D721Med (cell line): ENCODE measurements around the gene MXI1.
A peak's percentile ranks its signal among the peaks of the same experiment; 100 is the strongest.

Experiments
- DNase-seq: peaks from one replicate; pipeline ENCODE4 v3.0.0; 2011; ENCODE audit warnings: low spot score; ENCODE audit not compliant: insufficient read length
- FAIRE-seq: peaks from 2 replicates; lab custom pipeline; 2011; peaks lifted over from hg19 to GRCh38; lab: Jason Lieb, UNC
- TF ChIP-seq, protein P1 (sequence below): IDR thresholded peaks from 2 replicates; pipeline ENCODE4 v1.5.1; 2012; ENCODE audit warnings: mild to moderate bottlenecking, control low read depth; ENCODE audit not compliant: insufficient read depth; ENCODE audit errors: missing control alignments

The MXI1 gene

DNA sequence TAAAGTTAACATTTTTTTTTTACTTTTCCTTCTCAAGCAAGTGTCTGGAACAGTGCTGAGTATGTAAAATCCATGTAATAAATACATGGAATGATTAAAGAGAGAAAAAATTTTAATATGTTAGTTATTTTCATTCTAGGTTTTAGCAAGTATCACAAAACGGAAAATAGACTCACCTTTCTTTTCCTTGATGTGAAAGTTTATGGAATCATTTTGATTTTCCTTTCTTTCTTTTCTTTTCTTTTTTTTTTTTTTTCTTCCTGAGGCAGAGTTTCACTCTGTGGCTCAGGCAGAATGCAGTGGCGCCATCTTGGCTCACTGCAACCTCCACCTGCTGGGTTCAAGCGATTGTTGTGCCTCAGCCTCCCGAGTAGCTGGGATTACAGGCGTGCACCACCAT is 69.2 kb downstream of the MXI1 start:
- no peak for DNase-seq
- TF ChIP-seq, protein P1, sequence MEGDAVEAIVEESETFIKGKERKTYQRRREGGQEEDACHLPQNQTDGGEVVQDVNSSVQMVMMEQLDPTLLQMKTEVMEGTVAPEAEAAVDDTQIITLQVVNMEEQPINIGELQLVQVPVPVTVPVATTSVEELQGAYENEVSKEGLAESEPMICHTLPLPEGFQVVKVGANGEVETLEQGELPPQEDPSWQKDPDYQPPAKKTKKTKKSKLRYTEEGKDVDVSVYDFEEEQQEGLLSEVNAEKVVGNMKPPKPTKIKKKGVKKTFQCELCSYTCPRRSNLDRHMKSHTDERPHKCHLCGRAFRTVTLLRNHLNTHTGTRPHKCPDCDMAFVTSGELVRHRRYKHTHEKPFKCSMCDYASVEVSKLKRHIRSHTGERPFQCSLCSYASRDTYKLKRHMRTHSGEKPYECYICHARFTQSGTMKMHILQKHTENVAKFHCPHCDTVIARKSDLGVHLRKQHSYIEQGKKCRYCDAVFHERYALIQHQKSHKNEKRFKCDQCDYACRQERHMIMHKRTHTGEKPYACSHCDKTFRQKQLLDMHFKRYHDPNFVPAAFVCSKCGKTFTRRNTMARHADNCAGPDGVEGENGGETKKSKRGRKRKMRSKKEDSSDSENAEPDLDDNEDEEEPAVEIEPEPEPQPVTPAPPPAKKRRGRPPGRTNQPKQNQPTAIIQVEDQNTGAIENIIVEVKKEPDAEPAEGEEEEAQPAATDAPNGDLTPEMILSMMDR: no peak
- FAIRE-seq: no peak

DNA sequence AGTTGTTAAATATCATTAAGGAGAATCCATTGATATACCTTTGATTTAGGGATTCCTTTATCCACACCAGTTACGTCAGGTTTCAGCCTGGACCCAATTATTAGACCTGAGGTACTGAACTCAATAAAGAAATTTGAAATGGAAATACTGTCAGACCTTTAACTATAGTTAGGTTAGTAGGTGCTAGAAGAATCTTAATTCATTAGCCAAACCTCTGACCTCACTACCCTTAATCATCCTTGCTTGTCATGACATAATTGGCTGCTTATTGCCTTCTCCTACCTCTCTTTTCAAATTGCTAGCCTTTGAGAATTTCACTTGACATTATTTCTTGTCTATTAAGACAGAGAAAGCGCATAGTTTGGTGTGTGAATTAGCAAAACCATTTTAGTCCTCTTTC is 70.2 kb downstream of the MXI1 start:
- FAIRE-seq: no peak
- TF ChIP-seq, protein P1: no peak
- DNase-seq: no peak

DNA sequence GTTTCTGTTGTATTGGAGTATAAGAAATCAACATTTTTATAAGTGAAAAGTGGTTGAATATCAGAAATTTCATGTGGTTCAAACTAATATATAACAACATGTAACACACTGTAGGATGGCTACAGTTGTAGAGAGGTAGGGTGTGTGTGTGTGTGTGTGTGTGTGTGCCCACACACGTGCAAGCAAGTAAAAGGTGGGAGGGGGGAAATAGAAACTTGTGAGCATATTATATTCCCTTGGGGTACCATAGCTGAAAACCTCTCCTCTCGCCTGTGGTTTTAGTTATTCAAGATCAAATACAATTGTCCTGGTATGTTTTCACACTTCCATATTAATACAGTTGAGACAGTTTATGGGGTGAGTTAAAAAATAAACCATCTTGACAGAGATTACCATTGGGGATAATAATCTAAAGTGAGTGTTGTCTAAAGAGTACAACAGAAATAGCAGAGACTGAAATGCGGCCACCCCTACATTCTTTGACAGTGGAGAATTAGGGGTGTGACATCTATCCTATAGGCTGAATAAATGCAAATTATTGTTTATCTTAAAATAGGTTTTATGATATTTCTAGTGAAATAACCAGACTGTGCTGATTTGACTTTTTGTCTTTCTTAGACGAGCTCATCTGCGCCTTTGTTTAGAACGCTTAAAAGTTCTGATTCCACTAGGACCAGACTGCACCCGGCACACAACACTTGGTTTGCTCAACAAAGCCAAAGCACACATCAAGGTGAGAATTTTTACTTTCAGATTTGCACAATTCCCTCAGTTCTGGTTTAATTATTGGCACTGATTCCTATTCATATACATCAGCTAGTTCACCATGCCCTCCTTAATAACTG is 71.4 kb downstream of the MXI1 start:
- FAIRE-seq: no peak
- TF ChIP-seq, protein P1: no peak
- DNase-seq: no peak

DNA sequence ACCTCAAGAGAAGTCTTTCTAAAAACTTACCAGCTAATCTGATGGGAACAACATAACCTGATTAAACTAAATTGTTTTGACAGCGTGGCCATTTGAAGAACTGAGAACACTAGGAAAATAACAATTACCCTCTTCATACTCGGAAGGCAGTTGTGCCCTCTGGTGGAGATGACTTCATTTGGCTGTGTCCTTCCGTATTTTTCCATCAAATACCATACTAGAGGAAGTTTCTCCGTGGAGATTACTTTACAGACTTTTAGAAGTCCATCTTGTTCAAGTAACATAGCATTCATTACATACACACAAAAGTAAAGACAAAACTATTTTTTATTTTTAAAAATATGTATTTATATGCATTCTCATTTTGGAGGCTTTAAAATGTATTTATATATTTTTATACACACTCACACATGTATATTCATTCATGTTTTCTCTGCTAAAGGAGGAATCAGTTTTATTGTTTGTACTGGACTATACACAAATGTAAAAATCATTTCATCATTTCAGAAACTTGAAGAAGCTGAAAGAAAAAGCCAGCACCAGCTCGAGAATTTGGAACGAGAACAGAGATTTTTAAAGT is 72.1 kb downstream of the MXI1 start:
- FAIRE-seq (no peak), DNase-seq (no peak)

DNA sequence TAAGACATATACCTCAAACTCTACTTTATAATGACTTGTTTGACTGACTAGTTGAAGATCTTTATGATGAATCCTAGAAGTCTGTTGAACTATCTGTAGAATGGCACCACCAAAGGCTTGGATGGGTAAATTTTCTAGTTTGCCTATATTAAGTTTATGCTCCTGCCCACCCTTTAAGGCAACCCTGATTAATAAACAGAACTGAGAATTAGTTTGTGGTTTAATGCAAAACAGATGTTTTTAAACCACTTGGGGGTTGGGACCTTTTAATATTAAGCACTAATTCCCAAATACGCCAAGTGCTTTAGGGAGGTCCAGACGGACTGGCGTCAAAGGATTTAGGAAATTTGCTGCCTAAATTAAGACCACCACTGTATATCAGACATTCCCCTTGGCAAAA is 76.9 kb downstream of the MXI1 start:
- FAIRE-seq (no peak), DNase-seq (no peak)
- TF ChIP-seq, protein P1: no peak

More for the DNA sequence above, 72.1 kb downstream of the MXI1 start:
- TF ChIP-seq, protein P1: peak; percentile 81

DNA sequence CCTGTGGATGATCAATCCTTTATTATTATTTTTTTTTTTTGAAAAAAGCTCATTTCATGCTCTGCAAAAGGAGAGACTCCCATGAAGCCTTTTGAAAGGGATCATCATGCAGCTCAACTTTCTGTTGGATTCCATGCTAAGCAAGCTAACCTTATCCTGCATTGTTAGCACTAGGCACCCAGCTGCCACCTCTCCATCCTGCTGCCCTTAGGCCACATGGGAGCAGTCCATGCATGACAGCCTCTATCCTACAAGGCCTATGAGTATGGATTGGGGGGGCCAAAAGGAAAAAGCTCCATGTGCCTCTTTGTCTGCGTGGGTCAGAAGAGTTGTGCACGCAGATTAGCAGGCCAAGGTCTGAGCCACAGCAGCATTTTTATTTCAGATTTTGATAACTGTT is 78.1 kb downstream of the MXI1 start:
- TF ChIP-seq, protein P1: no peak
- no peak for DNase-seq
- no peak for FAIRE-seq

DNA sequence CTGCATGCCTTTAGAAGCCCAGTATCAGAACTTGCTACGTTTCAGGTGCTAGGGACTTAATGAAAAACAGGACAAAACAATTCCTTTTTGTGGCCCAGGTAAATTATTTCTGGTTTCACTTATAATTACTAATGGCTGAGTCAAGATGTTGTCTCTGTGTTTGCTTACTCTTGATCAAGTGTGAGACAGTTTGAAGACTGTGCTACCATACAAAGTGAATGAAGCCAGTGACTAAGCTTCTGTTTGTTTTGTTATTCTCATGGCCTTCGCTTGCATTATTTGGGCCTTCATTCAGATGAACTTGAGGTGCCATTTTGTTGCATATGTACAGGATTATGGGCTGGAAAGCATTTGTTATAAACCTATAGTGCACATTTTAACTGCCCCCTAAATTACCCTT is 79.4 kb downstream of the MXI1 start:
- no peak for DNase-seq
- no peak for FAIRE-seq
- TF ChIP-seq, protein P1: no peak
